ENCODE results near the gene WLS.

The WLS gene

GRCh38 chr1:68188060-68188538 is 44.2 kb downstream of the WLS start:
- TF ChIP-seq, protein P1, sequence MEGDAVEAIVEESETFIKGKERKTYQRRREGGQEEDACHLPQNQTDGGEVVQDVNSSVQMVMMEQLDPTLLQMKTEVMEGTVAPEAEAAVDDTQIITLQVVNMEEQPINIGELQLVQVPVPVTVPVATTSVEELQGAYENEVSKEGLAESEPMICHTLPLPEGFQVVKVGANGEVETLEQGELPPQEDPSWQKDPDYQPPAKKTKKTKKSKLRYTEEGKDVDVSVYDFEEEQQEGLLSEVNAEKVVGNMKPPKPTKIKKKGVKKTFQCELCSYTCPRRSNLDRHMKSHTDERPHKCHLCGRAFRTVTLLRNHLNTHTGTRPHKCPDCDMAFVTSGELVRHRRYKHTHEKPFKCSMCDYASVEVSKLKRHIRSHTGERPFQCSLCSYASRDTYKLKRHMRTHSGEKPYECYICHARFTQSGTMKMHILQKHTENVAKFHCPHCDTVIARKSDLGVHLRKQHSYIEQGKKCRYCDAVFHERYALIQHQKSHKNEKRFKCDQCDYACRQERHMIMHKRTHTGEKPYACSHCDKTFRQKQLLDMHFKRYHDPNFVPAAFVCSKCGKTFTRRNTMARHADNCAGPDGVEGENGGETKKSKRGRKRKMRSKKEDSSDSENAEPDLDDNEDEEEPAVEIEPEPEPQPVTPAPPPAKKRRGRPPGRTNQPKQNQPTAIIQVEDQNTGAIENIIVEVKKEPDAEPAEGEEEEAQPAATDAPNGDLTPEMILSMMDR (IDR thresholded peaks at IDR 0.05; ENCODE audit: borderline replicate concordance, insufficient read depth, low read depth, low read length), result no peak

DNA sequence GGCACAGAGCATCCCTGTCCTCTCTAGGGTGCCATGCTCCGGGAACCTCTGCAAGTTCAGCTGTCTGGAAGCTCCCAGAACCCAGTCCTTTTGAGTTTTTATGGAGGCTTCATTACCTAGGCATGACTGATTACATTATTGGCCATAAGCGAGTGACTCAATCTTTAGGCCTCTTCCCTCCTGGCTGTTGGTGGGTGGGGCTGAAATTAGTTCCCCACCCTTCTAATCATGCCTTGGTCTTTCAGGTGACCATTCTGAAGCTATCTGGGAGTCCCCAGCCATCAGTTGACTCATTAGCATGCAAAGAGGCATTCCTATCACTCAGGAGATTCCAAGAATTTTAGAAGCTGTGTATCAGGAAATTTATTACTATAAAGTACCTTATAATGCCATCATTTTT is 46.6 kb downstream of the WLS start:
- no peak overlapping the region for H3K4me3 ChIP-seq (ENCODE audit: low read depth, low read length)
- TF ChIP-seq, protein P1 (IDR thresholded peaks at IDR 0.05; ENCODE audit: borderline replicate concordance, insufficient read depth, low read depth, low read length), result no peak

More at GRCh38 chr1:68188060-68188538, 44.2 kb downstream of the WLS start:
- no peak overlapping the region for H3K4me3 ChIP-seq (ENCODE audit: low read depth, low read length)

GRCh38 chr1:68183895-68184294 is 48.4 kb downstream of the WLS start:
- TF ChIP-seq, protein P1 (IDR thresholded peaks at IDR 0.05; ENCODE audit: borderline replicate concordance, insufficient read depth, low read depth, low read length), result no peak

DNA sequence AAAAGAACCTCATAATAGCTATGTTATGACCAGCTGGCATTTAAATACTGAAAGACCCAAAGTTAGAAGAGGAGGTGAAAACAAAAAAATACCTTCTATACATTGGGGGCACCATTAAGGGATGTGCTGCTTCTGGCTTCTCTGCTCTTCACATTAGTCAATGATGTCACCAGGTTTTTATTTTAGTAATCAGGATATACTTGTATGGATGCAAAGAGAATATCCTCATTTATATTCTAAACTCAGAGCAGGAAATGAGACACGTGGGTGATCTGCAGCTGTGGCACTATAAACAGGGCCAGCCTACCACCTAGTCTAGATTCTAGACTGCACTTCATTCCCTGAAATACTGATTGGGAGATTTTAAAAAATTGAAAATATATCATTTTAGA is 51.2 kb downstream of the WLS start:
- H3K4me3 ChIP-seq (ENCODE audit: low read depth, low read length), result no peak overlapping the region
- TF ChIP-seq, protein P1 (IDR thresholded peaks at IDR 0.05; ENCODE audit: borderline replicate concordance, insufficient read depth, low read depth, low read length), result no peak

More at GRCh38 chr1:68183895-68184294, 48.4 kb downstream of the WLS start:
- no peak overlapping the region for H3K4me3 ChIP-seq (ENCODE audit: low read depth, low read length)

GRCh38 chr1:68180441-68181164 is 51.7 kb downstream of the WLS start:
- TF ChIP-seq, protein P1 (IDR thresholded peaks at IDR 0.05; ENCODE audit: borderline replicate concordance, insufficient read depth, low read depth, low read length), result no peak

DNA sequence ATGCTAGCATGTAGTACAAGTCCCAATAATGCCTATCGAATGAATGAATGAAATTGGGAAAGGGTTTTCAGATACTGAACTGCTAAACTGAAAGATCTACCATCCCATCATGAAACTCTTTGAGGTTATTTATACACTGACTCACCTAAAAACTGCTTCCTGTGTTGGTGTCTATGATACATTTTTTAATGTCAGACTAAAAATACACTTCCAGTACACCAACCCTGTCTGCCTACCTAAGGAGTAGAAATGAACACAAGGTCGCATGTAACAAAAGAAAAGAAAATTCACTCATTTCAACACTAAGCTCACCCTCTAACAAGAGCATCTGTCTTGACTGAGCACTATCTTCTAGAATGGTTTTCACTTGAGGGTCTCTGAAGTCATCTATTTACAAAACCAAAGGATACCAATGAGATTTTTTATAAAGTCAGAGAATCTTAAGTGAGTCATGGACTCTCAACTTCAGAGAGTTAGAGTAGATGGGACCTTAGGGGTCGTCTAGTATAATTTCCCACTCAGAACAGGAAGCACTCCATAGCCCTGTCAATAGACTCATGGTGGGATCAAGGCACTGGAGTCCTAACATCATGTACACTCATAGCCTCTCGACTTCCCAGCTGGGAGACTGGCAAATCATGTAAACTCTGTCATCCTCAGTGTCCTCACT is 53.4 kb downstream of the WLS start:
- no peak overlapping the region for H3K4me3 ChIP-seq (ENCODE audit: low read depth, low read length)
- TF ChIP-seq, protein P1 (IDR thresholded peaks at IDR 0.05; ENCODE audit: borderline replicate concordance, insufficient read depth, low read depth, low read length), result no peak

More at GRCh38 chr1:68180441-68181164, 51.7 kb downstream of the WLS start:
- H3K4me3 ChIP-seq (ENCODE audit: low read depth, low read length), result no peak overlapping the region

Measured in GM12875 (cell line).